ENCODE measurements around the gene PI16. TPM values are rescaled to one million over a fixed set of nuclear protein-coding genes. Genes with fewer than 3 reads are reported as not detected.

The PI16 gene
- polyA plus RNA-seq, 2 donors: 1.9 to 2.7 TPM

DNA sequence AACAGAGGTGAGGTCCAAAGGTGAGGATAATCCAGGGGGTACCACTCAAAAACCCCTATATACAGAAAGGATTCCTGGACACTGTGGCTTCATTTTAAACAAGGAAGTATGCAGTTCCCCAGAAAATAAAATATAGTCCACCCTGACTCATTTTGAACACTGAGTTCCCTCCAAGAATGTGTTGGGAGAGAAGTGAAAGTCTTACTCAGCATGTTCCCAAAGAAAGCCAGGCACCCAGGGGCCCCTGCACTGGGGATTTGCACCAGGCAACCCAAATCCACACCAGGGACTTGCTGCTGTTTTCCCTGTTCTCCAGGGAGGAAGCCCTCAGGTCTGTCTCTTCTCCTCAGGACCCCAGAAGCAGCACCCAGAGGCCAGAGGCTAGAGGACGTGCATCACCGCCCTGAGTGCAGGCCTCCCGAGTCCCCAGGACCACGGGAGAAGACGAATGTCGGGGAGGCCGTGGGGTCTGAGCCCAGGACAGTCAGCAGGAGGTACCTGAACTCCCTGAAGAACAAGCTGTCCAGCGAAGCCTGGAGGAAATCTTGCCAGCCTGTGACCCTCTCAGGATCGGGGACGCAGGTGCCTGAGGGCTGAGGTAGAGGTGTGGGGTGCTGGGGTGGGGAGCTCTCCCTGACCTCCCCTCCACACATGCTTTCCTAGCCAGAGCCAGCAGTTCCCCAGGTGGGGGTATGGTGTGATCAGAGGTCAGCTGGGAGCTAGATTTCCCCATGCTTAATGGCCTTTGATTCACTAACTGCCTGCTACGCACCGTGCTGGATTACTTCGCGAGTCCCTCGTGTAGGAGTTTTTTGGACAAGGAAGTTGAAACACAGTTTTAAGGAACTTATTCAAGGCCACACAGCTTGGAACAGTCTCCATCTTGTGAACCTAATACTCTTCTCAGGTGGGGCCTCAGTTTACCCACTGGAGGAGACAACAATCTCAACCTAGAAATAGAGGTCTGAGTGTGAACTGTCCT is 54.2 kb downstream of the PI16 start:
- Histone ChIP-seq H3K27me3 (ENCODE audit: control insufficient read depth in 1 of 2, insufficient read depth in 2 of 2, low read length in 2 of 2) (no peaks in the 10 kb centered on the region), H3K9me3 (ENCODE audit: control insufficient read depth in 2 of 2, insufficient read depth in 1 of 2, low read depth in 1 of 2, low read length in 1 of 2) (no peaks in the 10 kb centered on the region), H3K4me1 (ENCODE audit: control insufficient read depth in 2 of 2, insufficient read depth in 2 of 2, low read length in 1 of 2) (peaks cover 0 to 6% of the 10 kb centered on the region in 2 donors), H3K4me3 (ENCODE audit: low read depth in 1 of 2, low read length in 2 of 2) (no peak overlapping the region), H3K36me3 (ENCODE audit: control insufficient read depth in 2 of 2, insufficient read depth in 2 of 2, low read length in 1 of 2) (no peaks in the 10 kb centered on the region), H3K27ac (ENCODE audit: low read depth in 2 of 2, low read length in 1 of 2) (no peak overlapping the region)
- WGBS, 2 donors: 86 to 88% methylated on average over 15 of the region's 15 CpGs

DNA sequence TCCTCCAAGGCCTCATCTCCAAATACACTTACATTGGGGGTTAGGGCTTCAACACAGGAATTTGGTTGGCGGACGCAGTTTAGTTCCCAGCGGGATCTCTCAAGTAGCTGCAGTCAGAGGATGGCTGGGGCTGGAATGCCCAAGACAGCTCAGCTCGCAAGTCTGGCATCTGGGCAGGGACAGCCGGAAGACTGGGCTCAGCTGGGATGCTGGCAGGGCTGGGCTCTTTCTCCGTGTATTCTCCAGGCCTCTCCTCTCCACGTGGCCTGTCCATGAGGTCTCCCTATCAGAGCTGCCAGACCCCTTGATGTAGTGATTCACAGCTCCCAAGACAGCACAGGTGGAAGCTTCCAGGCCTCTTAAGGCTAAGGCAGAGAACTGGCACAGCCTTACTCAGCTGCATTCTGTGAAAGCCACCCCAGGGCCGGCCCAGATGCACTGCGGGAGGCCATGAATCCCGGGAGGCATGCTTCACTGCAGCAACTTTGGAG is 55.9 kb downstream of the PI16 start:
- no peaks in the 10 kb centered on the region for H3K36me3 ChIP-seq (ENCODE audit: control insufficient read depth in 2 of 2, insufficient read depth in 2 of 2, low read length in 1 of 2)
- peaks cover 0 to 6% of the 10 kb centered on the region in 2 donors for H3K4me1 ChIP-seq (ENCODE audit: control insufficient read depth in 2 of 2, insufficient read depth in 2 of 2, low read length in 1 of 2)
- WGBS, 2 donors: 90 to 95% methylated on average over 10 of the region's 10 CpGs
- H3K4me3 ChIP-seq (ENCODE audit: low read depth in 1 of 2, low read length in 2 of 2): no peak overlapping the region
- H3K27me3 ChIP-seq (ENCODE audit: control insufficient read depth in 1 of 2, insufficient read depth in 2 of 2, low read length in 2 of 2): no peaks in the 10 kb centered on the region
- H3K27ac ChIP-seq (ENCODE audit: low read depth in 2 of 2, low read length in 1 of 2): no peak overlapping the region
- no peaks in the 10 kb centered on the region for H3K9me3 ChIP-seq (ENCODE audit: control insufficient read depth in 2 of 2, insufficient read depth in 1 of 2, low read depth in 1 of 2, low read length in 1 of 2)

DNA sequence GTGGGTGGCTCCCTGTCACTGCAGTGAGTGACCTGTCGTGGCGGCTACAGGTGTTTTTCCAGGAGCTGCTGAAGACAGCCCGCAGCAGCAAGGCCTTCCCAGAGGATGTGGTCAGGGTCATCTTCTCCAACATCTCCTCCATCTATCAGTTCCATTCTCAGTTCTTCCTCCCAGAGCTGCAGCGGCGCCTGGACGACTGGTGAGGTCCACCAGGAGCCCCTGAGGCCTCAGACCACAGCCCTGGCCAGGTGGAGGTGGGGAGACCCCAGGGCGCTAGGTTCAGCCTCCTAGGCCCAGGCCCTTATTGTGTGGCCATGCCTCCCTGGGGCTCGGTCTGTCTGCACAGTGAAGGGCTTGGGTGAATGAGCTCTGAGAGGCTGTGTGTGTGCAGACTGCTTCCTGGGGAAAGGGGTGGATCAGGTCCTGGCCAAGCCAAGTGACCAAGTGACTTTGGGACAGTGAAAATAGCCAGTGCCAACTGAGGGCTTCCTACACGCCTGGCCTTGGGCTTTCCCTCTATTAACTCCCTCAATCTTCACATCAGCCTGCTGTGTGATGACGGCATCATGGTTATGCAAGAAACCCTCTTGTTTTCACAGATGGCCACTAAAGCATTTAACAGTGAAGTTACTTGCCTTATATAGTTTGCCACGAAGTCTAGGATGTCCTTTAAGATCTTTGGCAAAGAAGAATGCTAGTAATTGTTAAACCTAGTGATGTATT is 57.3 kb downstream of the PI16 start:
- Histone ChIP-seq H3K27me3 (ENCODE audit: control insufficient read depth in 1 of 2, insufficient read depth in 2 of 2, low read length in 2 of 2) (no peaks in the 10 kb centered on the region), H3K4me3 (ENCODE audit: low read depth in 1 of 2, low read length in 2 of 2) (no peak overlapping the region)

DNA sequence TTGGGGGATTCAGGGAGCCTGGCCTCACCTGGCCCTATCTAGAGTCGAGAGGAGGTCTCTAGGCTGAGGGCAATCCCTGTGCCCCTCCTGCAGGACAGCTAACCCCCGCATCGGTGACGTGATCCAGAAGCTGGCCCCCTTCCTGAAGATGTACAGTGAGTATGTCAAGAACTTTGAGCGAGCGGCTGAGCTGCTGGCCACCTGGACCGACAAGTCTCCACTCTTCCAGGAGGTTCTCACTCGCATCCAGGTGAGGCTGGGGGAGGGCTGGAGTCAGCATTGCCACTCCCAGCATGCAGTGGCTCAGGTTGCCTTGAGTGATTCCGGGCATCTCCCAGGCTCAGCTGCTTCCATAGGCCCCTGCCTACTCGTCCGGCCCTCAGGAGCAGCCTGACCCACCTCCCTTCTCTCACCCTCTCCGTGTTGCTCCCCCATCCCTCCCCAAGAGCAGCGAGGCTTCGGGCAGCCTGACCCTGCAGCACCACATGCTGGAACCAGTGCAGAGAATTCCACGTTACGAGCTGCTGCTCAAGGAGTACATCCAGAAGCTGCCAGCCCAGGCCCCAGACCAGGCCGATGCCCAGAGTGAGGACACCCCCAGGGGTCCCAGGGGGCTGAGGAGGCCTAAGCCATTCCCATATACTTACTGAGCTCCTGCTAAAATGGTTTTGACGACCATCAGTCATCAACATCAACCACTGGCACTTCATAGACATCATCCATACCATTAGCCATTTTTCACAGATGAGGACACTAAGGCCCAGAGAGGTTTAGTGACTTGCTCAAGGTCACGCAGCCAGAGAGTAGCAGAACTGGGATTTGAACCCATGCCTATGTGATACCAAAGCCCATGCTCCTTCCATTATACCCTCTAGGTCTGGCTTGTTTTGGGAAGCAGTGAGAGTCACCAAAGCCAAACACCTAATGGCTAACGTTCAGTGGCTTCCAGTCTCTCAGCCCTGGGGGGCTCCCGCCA is 59.3 kb downstream of the PI16 start:
- no peak overlapping the region for H3K4me3 ChIP-seq (ENCODE audit: low read depth in 1 of 2, low read length in 2 of 2)
- no peak overlapping the region for H3K27ac ChIP-seq (ENCODE audit: low read depth in 2 of 2, low read length in 1 of 2)
- peaks cover 0 to under 1% of the 10 kb centered on the region in 2 donors for H3K4me1 ChIP-seq (ENCODE audit: control insufficient read depth in 2 of 2, insufficient read depth in 2 of 2, low read length in 1 of 2)
- 85 to 90% methylated on average over 21 of the region's 21 CpGs for WGBS, 2 donors
- no peaks in the 10 kb centered on the region for H3K27me3 ChIP-seq (ENCODE audit: control insufficient read depth in 1 of 2, insufficient read depth in 2 of 2, low read length in 2 of 2)
- no peaks in the 10 kb centered on the region for H3K36me3 ChIP-seq (ENCODE audit: control insufficient read depth in 2 of 2, insufficient read depth in 2 of 2, low read length in 1 of 2)
- no peaks in the 10 kb centered on the region for H3K9me3 ChIP-seq (ENCODE audit: control insufficient read depth in 2 of 2, insufficient read depth in 1 of 2, low read depth in 1 of 2, low read length in 1 of 2)

More for the DNA sequence above, 57.3 kb downstream of the PI16 start:
- Histone ChIP-seq H3K9me3 (ENCODE audit: control insufficient read depth in 2 of 2, insufficient read depth in 1 of 2, low read depth in 1 of 2, low read length in 1 of 2) (no peaks in the 10 kb centered on the region), H3K27ac (ENCODE audit: low read depth in 2 of 2, low read length in 1 of 2) (no peak overlapping the region), H3K4me1 (ENCODE audit: control insufficient read depth in 2 of 2, insufficient read depth in 2 of 2, low read length in 1 of 2) (peaks cover 0 to 3% of the 10 kb centered on the region in 2 donors), H3K36me3 (ENCODE audit: control insufficient read depth in 2 of 2, insufficient read depth in 2 of 2, low read length in 1 of 2) (no peaks in the 10 kb centered on the region)
- 87 to 88% methylated on average over 11 of the region's 11 CpGs for WGBS, 2 donors

Other genes with a start within 250 kb of the PI16 start
- under 1 TPM; 0.73 to 0.81 TPM for gene CPNE5, start 115.3 kb upstream of the PI16 start, polyA plus RNA-seq
- 10 to 100 TPM; 12.0 to 20.6 TPM for gene PPIL1, start 79.9 kb upstream of the PI16 start, polyA plus RNA-seq
- 10 to 100 TPM; 12.9 to 15.9 TPM for gene C6orf89, start 68.8 kb upstream of the PI16 start, polyA plus RNA-seq
- gene MTCH1, start 31.5 kb downstream of the PI16 start, polyA plus RNA-seq: 100 to 1,000 TPM in 1 of 2 donors, 10 to 100 TPM in 1; 58.0 to 107 TPM
- 1 to 10 TPM; 4.1 to 4.3 TPM for gene FGD2, start 50.9 kb downstream of the PI16 start, polyA plus RNA-seq
- 100 to 1,000 TPM; 174 to 178 TPM for gene PIM1, start 215.4 kb downstream of the PI16 start, polyA plus RNA-seq

Measured in esophagus (tissue), 2 donors.